GM12801 (cell line): ENCODE data around the gene GIT2.

ENCODE experiments used
- TF ChIP-seq, protein P1 (sequence below): IDR thresholded peaks from one replicate; pipeline ENCODE4 v1.5.1; 2011; ENCODE audit warnings: control low read depth; ENCODE audit not compliant: insufficient read length; ENCODE audit errors: extremely low read depth

The GIT2 gene

DNA sequence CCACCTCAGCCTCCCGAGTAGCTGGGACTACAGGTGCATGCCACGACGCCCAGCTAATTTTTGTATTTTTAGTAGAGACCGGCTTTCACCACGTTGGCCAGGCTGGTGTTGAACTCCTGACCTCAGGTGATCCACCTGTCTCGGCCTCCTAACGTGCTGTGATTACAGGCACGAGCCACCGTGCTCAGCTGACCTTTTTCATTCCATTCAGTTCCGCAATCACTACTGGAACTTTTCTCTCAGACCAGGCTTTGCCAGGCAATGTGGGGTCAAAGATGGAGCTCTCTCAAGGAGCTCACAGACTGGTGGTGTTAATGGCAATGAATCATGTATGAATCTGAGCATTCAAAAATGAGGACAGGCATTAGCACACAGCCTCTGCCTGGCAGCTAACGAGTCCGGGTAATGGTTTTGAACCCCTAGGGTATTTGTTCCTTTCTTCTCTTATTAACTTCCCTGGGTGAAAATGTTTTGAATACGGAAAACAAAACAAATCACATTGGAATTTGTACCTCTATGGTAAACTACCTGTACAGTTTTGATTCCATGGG lies 105.5 kb downstream of the GIT2 start:
- TF ChIP-seq, protein P1, sequence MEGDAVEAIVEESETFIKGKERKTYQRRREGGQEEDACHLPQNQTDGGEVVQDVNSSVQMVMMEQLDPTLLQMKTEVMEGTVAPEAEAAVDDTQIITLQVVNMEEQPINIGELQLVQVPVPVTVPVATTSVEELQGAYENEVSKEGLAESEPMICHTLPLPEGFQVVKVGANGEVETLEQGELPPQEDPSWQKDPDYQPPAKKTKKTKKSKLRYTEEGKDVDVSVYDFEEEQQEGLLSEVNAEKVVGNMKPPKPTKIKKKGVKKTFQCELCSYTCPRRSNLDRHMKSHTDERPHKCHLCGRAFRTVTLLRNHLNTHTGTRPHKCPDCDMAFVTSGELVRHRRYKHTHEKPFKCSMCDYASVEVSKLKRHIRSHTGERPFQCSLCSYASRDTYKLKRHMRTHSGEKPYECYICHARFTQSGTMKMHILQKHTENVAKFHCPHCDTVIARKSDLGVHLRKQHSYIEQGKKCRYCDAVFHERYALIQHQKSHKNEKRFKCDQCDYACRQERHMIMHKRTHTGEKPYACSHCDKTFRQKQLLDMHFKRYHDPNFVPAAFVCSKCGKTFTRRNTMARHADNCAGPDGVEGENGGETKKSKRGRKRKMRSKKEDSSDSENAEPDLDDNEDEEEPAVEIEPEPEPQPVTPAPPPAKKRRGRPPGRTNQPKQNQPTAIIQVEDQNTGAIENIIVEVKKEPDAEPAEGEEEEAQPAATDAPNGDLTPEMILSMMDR: no peak

DNA sequence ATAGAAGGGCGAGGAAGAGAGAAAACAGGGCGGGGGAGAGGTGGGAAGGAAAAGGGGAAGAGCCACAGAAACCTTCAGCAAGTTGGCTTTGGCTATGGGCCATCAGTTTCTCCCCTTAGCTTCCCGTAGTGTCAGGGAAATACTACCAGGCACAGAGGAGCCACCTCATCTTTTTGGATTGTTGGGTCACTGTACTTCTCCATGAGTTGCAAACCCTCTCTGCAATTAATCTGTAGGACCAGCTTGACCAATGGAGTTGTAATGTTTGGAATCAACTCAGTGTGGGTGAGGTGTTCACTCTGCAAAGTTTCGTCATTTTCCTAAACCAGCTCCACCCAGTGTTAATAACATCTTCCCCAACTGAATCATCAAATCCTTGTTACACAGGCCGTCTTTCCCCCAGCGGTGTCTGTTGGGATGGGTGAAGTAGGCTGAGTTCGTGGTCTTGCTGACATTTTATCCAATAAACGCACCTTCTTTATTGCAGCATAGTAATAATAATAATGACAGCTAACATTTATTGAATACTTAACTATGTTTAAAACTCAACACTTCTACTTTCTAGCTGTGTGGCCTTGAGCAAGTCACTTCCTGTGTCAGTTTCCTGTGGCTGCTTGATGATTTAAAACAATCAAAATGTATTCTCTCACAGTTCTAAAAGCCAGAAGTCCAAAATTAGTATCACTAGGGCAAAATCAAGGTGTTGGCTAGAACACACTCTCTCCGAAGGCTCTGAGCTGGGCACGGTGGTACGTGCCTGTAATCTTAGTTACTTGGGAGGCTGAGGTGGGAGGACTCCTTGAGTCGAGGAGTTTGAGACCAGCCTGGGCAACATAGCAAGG lies 107.8 kb downstream of the GIT2 start:
- TF ChIP-seq, protein P1: no peak

DNA sequence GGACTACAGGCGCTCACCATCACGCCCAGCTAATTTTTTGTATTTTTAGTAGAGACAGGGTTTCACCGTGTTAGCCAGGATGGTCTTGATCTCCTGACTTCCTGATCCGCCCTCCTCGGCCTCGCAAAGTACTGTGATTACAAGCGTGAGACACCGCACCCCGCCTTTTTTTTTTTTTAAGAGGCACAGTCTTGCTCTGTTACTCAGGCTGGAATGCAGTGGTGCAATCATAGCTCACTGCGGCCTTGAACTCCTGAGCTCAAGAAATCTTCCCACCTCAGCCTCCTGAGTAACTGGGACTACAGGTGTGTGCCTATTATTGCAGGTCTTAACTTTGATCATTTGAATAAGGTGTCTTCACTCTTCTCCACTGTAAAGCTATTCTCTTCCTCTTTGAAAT lies 110.6 kb downstream of the GIT2 start:
- TF ChIP-seq, protein P1: no peak

DNA sequence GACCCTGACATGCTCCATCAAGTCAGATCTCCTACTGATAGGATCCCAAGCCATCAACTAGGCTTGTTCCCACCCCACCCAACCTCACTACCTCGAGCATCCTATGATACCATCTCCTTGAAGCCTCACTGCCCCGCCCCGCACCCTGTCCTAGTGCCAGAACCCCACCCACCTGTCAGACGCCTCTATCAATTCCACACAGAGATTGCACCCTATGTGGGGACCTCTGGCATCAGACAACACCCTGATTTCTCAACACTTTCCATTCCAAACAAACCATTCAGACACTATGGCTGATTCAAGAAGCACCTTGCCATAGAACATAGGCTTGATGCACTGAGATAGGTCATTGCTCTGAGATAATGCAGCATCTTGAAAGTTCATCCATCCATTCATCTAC lies 112.7 kb downstream of the GIT2 start:
- TF ChIP-seq, protein P1: no peak

DNA sequence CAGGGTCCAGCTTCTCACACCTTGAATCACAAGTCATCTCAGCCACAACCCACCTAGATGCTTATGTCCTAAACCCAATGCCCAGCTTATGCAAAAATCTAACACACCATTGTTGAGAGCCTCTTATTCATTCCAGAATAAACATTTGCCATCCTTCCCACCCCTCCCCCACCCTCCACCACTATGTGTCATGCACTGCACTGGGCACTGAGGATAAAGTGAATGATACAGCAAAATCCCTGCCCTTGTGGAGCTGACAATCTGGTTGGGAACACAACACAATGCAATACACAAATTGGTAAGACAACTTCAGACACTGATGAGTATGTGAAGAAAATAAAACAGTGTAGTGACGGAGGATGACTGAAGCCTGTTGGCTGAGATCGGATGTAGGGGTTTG lies 114.4 kb downstream of the GIT2 start:
- TF ChIP-seq, protein P1: no peak

DNA sequence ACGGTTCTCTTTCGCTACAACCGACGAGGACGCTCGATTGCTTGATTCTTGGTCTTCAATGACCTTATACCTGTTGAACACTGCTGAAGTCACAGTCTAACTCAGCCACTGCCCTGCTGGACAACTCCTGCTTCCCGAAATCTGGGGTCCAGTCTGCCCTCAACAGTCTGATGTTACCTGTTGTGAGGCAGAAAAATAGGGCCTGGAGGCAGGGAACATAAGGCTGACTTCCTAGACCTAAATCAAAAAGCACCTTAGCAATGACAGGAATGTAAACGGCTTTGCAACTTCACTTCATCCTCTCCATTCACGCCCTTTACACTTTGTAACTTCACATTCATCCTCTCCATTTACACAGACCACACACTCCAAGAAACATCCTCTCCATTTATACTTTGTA lies 115.2 kb downstream of the GIT2 start:
- TF ChIP-seq, protein P1: no peak

DNA sequence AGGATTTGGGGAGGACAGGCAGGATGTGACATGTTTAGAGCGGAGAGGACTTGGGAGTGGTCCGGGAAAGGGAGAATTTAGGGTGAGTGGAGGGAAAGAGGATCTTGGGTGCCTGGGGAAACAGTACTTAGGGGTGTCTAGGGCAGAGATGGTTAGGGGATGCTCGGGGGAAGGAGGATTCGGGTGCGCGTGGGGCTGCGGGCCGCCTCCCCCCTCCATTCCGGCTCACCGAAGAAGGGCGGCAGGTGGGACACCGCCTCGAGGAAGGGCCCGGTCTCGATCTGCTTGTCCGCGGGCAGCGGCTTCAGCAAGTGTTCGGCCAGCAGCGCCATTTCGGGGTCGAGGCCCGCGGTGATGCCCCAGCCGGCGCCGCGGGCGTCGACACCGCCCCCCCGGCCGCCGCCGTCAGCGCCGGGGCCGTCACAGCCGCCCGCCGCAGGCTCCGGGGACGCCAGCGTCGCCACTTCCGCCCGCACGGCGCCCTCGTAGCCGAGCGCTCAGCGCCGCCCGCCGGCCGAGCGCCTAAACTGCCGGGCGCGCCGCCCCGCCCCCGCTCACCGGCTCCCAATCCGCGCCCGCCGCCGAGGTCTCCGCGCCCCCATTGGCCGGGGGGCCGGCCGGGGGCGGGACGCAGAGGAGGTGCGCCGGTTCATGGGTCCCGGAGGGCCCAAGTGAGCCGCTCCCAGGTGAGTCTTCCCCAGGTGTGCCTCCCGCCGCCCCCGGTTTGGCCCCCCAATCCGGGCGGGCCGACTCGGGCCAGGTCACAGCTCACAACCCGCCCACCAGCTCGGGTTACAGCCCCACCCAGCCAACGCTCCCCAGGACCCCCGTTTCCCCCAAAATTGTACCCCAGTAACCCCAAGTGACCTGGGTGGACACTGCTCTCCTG lies 115.9 kb downstream of the GIT2 start, which contains the start of gene GLTP:
Gene GLTP (minus strand): TSS at position 499 of the 889 bp plus-strand sequence. CDS start 167 bp downstream, at position 332.
- TF ChIP-seq, protein P1: no peak
